Neutrophil (primary cell): ENCODE data around the gene AQP10.
"Not testable (repeated sequence)": the region's sequence is repeated elsewhere in the genome, so short reads cannot be mapped to it uniquely, and the experiment has no call there.

Source experiments
- H3K27ac ChIP-seq: fragments of 200-600 bp; sonication (generic); 2 replicates; pipeline ENCODE4 v1.5.1; 2016; ENCODE audit warnings: mild to moderate bottlenecking, moderate library complexity
- H3K27me3 ChIP-seq: fragments of 200-600 bp; sonication (generic); 2 replicates; pipeline ENCODE4 v1.6.0; 2016; ENCODE audit warnings: mild to moderate bottlenecking
- H3K36me3 ChIP-seq: fragments of 200-600 bp; sonication (generic); 2 replicates; pipeline ENCODE4 v1.5.1; 2017
- H3K4me1 ChIP-seq, 2 experiments: fragments of 200-600 bp in 1 of 2; sonication (generic) in 1 of 2; 1 replicate in 1 of 2; 2 replicates in 1 of 2; pipeline versions ENCODE4 v1.5.1 to v1.6.1; 2013 to 2016; ENCODE audit warnings: low read depth in 1 of 2, low read length in 1 of 2, mild to moderate bottlenecking in 1 of 2, moderate library complexity in 1 of 2; ENCODE audit not compliant: control insufficient read depth in 1 of 2, insufficient read depth in 1 of 2
- H3K4me3 ChIP-seq, 2 experiments: fragments of 200-600 bp in 1 of 2; sonication (generic) in 1 of 2; 1 replicate in 1 of 2; 2 replicates in 1 of 2; pipeline ENCODE4 v1.5.1; 2013 to 2016; ENCODE audit warnings: low read depth in 1 of 2, low read length in 1 of 2, mild to moderate bottlenecking in 1 of 2, moderate library complexity in 1 of 2
- H3K9me3 ChIP-seq: fragments of 200-600 bp; sonication (generic); 2 replicates; pipeline ENCODE4 v1.5.1; 2016
- TF ChIP-seq, protein P1 (sequence below): fragments of 200-600 bp; sonication (generic); IDR thresholded peaks from 2 replicates; pipeline ENCODE4 v1.5.1; 2016; ENCODE audit warnings: antibody characterized with exemption

Gene AQP10

DNA sequence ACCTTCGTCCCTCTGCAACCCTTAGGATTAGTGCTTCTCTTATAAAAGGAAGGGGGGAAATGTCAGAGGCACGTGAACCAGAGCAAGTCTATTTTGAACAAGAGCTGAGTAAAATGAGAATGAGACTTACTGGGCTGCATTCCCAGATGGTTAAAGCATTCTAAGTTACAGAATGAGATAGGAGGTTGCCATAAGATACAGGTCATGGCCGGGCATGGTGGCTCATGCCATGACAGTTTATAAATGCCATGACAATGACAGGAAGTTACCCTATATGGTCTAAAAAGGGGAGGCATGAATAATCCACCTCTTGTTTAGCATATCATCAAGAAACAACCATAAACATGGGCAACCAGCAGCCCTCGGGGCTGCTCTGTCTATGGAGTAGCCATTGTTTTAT lies 2.5 kb upstream of the AQP10 start:
- H3K4me3 ChIP-seq, result no peak overlapping the region
- no peak overlapping the region for H3K27ac ChIP-seq
- H3K4me1 ChIP-seq, result no peaks in the 10 kb centered on the region
- H3K27me3 ChIP-seq, result peaks cover 54% of the 10 kb centered on the region
- no peaks in the 10 kb centered on the region for H3K36me3 ChIP-seq
- H3K9me3 ChIP-seq, result peaks cover 4% of the 10 kb centered on the region
- TF ChIP-seq, protein P1, sequence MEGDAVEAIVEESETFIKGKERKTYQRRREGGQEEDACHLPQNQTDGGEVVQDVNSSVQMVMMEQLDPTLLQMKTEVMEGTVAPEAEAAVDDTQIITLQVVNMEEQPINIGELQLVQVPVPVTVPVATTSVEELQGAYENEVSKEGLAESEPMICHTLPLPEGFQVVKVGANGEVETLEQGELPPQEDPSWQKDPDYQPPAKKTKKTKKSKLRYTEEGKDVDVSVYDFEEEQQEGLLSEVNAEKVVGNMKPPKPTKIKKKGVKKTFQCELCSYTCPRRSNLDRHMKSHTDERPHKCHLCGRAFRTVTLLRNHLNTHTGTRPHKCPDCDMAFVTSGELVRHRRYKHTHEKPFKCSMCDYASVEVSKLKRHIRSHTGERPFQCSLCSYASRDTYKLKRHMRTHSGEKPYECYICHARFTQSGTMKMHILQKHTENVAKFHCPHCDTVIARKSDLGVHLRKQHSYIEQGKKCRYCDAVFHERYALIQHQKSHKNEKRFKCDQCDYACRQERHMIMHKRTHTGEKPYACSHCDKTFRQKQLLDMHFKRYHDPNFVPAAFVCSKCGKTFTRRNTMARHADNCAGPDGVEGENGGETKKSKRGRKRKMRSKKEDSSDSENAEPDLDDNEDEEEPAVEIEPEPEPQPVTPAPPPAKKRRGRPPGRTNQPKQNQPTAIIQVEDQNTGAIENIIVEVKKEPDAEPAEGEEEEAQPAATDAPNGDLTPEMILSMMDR, result no peak

DNA sequence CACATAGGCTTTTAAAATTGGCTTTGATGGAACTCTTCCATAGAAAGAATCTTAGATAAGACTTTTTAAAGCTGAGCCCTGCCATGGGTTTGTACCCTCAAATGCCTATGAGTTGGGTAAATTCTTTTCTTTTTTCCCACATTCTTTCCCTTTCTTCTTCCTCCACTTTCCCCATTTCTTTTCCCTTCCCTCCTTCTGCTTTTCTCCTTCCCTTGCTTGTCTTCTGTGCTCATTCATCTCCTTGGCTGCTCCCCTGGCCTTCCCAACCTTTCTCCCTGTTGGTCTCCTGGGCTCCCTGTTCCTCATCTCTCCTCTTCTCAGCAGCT lies 679 bp downstream of the AQP10 start:
- H3K4me3 ChIP-seq, H3K27ac ChIP-seq, H3K9me3 ChIP-seq, H3K36me3 ChIP-seq: not testable (repeated sequence)
- H3K27me3 ChIP-seq, result peaks cover 84% of the 10 kb centered on the region
- H3K4me1 ChIP-seq, result peaks cover 16 to 24% of the 10 kb centered on the region in 2 experiments

DNA sequence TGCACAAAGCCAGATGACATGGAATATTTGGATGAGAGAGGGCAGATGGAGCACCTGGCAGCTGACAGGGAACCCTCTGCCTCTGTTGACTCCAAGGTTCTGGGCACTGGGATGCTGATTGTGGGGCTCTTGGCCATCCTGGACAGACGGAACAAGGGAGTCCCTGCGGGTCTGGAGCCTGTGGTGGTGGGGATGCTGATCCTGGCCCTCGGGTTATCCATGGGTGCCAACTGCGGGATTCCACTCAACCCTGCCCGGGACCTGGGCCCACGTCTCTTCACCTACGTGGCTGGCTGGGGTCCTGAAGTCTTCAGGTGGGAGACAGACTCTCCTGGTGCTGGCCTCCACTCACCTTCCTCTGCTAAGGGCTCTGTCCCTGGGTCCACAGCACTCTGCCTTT lies 2.6 kb downstream of the AQP10 start:
- no peaks in the 10 kb centered on the region for H3K36me3 ChIP-seq
- TF ChIP-seq, protein P1, result no peak
- H3K4me1 ChIP-seq, result peaks cover 26 to 39% of the 10 kb centered on the region in 2 experiments
- H3K27ac ChIP-seq, result no peak overlapping the region
- no peaks in the 10 kb centered on the region for H3K9me3 ChIP-seq
- no peak overlapping the region for H3K4me3 ChIP-seq
- peaks cover 87% of the 10 kb centered on the region for H3K27me3 ChIP-seq

DNA sequence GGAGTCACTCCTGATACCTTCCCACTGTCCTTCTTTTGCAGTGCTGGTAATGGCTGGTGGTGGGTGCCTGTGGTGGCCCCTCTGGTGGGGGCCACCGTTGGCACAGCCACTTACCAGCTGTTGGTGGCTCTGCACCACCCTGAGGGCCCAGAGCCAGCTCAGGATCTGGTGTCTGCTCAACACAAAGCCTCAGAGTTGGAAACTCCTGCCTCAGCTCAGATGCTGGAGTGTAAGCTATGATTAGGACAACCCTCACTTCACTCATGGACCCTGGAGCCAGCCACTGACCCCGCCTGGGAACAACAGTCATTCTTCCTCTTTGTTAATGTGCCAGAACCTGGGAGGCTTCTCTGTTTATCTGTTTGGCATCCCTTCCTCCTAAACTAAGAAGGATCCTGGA lies 3.3 kb downstream of the AQP10 start:
- no peaks in the 10 kb centered on the region for H3K9me3 ChIP-seq
- TF ChIP-seq, protein P1, result no peak
- peaks cover 95% of the 10 kb centered on the region for H3K27me3 ChIP-seq
- no peak overlapping the region for H3K27ac ChIP-seq
- H3K4me1 ChIP-seq, result peaks cover 31 to 47% of the 10 kb centered on the region in 2 experiments
- H3K4me3 ChIP-seq, result peak overlapping the region; percentile 81 to 82
- H3K36me3 ChIP-seq, result no peaks in the 10 kb centered on the region

DNA sequence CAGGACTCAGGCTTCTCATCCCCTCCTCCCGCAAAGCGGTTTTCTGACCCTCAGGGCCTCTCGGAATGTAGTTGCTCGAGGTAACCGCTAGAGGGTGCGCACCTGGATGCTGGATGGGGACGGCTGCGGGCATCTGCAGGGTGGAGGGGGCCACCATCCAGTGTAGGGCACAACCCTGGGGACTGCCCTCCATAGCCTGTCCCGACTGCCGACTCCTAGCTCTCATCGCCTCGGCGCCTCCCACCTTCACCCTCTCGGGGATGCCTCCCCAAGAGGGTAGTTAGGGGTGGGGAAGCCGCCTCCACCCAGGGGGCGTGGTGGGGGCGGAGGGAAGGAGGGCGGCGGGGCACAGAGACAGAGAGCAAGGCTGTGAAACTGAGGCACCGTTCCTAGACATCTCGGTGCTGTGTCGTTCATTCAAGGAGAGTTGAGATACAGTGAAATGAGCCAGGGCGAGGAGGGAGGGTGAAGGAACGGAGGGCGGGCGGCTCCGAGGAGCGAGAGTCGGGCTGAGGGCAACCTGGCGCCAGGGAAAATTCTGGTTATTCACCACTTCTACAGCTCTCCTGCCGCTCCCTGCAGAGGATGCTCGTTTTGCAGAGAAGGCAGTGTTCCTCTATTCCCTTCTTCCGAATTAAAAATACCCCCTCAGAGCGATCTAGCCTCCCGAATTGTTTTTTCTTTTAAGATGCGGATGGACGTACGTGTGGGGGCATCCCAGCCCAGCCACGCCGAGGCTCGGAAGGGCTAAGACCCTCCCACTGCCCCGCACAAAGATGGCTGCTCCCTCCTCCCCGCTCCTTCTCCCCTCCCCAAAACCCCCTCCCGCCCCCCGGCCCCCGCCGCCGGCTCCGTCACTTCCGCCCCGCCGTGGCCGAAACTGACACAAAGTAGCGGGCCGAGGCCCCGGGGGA lies 4.0 kb downstream of the AQP10 start, which contains the start of gene ATP8B2:
Gene ATP8B2, plus strand, starts transcription at position 857 of the 914 bp plus-strand sequence. CDS start 2,617 bp downstream, outside the sequence.
- H3K4me3 ChIP-seq, result peak within 1 kb of the TSS; percentile 81 to 82
- no peaks in the 10 kb centered on the region for H3K36me3 ChIP-seq
- peaks cover 33 to 53% of the 10 kb centered on the region in 2 experiments for H3K4me1 ChIP-seq

More for the DNA sequence above, 4.0 kb downstream of the AQP10 start, which contains the start of gene ATP8B2:
- H3K9me3 ChIP-seq, result no peaks in the 10 kb centered on the region
- TF ChIP-seq, protein P1, result peak; percentile 90
- peaks cover 98% of the 10 kb centered on the region for H3K27me3 ChIP-seq
- H3K27ac ChIP-seq, result peak within 1 kb of the TSS; percentile 18
